A549 (cell line): ENCODE measurements around the gene PFKFB4. TPM values are rescaled to one million over a fixed set of nuclear protein-coding genes. Genes with fewer than 3 reads are reported as not detected.

Experiments
- ATAC-seq, 2 experiments: fragments of 200-7000 bp in 1 of 2; fragments of >200 bp in 1 of 2; cut with Nextera tagmentation in 1 of 2; cut with Tn5 transposase in 1 of 2; 3 replicates each; pipeline versions ENCODE4 v1.8.0 to v1.9.1; 2018 to 2020; ENCODE audit warnings: mild to moderate bottlenecking in 1 of 2, moderate library complexity in 1 of 2
- CTCF ChIA-PET: fragments of 300-600 bp; sonication (Branson Sonifier 250); formaldehyde crosslinking; extraction: SDS; loops from one replicate; lab custom pipeline; 2021; ENCODE audit warnings: antibody characterized with exemption, inconsistent platforms; lab: Yijun Ruan, JAX
- POLR2A ChIA-PET: fragments of 350-600 bp; formaldehyde crosslinking; extraction: SDS; loops from one replicate; lab custom pipeline; 2021; ENCODE audit warnings: antibody characterized with exemption, inconsistent platforms; lab: Yijun Ruan, JAX
- DNase-seq, 2 experiments: peaks; one replicate each; pipeline versions ENCODE4 v3.0.0 to v3.0.0-alpha.2; 2011 to 2016; ENCODE audit warnings: low read depth in 1 of 2, low spot score in 1 of 2
- FAIRE-seq: peaks from 2 replicates; lab custom pipeline; 2011; peaks lifted over from hg19 to GRCh38; lab: Jason Lieb, UNC
- H3K27ac ChIP-seq, 2 experiments: fragments of >200 bp; sonication (Bioruptor Twin); formaldehyde crosslinking; 3 replicates each; pipeline ENCODE4 v1.5.1; 2016 to 2017
- H3K4me1 ChIP-seq: fragments of >200 bp; sonication (Bioruptor Twin); formaldehyde crosslinking; 3 replicates; pipeline ENCODE4 v1.6.1; 2016
- H3K4me2 ChIP-seq: fragments of >200 bp; sonication (Bioruptor Twin); formaldehyde crosslinking; 3 replicates; pipeline ENCODE4 v1.6.1; 2016
- H3K4me3 ChIP-seq: fragments of >200 bp; sonication (Bioruptor Twin); formaldehyde crosslinking; 3 replicates; pipeline ENCODE4 v1.5.1; 2016
- H3K9me3 ChIP-seq: fragments of >200 bp; sonication (Bioruptor Twin); formaldehyde crosslinking; 3 replicates; pipeline ENCODE4 v1.6.1; 2016
- BHLHE40 ChIP-seq: IDR thresholded peaks from 2 replicates; pipeline ENCODE4 v1.6.1; 2012; ENCODE audit warnings: low read depth, low read length, inconsistent platforms
- CEBPB ChIP-seq, 2 experiments: fragments of >200 bp in 1 of 2; sonication (Bioruptor Twin) in 1 of 2; formaldehyde crosslinking in 1 of 2; IDR thresholded peaks; 2 replicates each; pipeline ENCODE4 v1.6.1; 2012 to 2016
- CHD2 ChIP-seq: fragments of 150-350 bp; IDR thresholded peaks from 2 replicates; pipeline ENCODE4 v1.6.1; 2014; ENCODE audit warnings: low read length; ENCODE audit not compliant: partially characterized antibody
- CTCF ChIP-seq: fragments of >200 bp; sonication (Bioruptor Twin); formaldehyde crosslinking; IDR thresholded peaks from 3 replicates; pipeline ENCODE4 v1.5.1; 2016
- E2F6 ChIP-seq: IDR thresholded peaks from 2 replicates; pipeline ENCODE4 v1.6.1; 2012; ENCODE audit warnings: low read depth, borderline replicate concordance
- EHF ChIP-seq: fragments of 250-450 bp; sonication (Bioruptor Pico); IDR thresholded peaks from 2 replicates; pipeline ENCODE4 v1.5.0; 2020; ENCODE audit warnings: mild to moderate bottlenecking
- FOSB ChIP-seq: fragments of 250-450 bp; sonication (Bioruptor Pico); IDR thresholded peaks from 2 replicates; pipeline ENCODE4 v1.5.0; 2020; ENCODE audit warnings: mild to moderate bottlenecking, moderate library complexity
- FOSL2 ChIP-seq, 2 experiments: fragments of 450-650 bp in 1 of 2; fragments of >200 bp in 1 of 2; sonication (Bioruptor Twin) in 1 of 2; formaldehyde crosslinking; IDR thresholded peaks; 2 replicates each; pipeline versions ENCODE4 v1.5.0 to v1.6.1; 2016 to 2020; ENCODE audit warnings: mild to moderate bottlenecking in 1 of 2, moderate library complexity in 1 of 2
- HMGXB4 ChIP-seq: fragments of 250-450 bp; sonication (Bioruptor Pico); IDR thresholded peaks from 2 replicates; pipeline ENCODE4 v1.5.0; 2021; ENCODE audit warnings: mild to moderate bottlenecking, moderate library complexity, borderline replicate concordance
- HOXB13 ChIP-seq: fragments of 250-450 bp; sonication (Bioruptor Pico); IDR thresholded peaks from 2 replicates; pipeline ENCODE4 v1.5.0; 2020; ENCODE audit warnings: low read depth, mild to moderate bottlenecking, moderate library complexity
- HOXB5 ChIP-seq: fragments of 250-450 bp; sonication (Bioruptor Pico); IDR thresholded peaks from 2 replicates; pipeline ENCODE4 v1.5.0; 2020; ENCODE audit warnings: mild to moderate bottlenecking, moderate library complexity
- JUNB ChIP-seq: fragments of >200 bp; sonication (Bioruptor Twin); formaldehyde crosslinking; IDR thresholded peaks from 2 replicates; pipeline ENCODE4 v1.6.1; 2016
- NFE2L2 ChIP-seq: fragments of 150-350 bp; conservative IDR thresholded peaks from 2 replicates; pipeline ENCODE4 v1.6.1; 2014; ENCODE audit warnings: low read length
- NR3C1 ChIP-seq: fragments of >200 bp; sonication (Bioruptor Twin); formaldehyde crosslinking; IDR thresholded peaks from 3 replicates; pipeline ENCODE4 v1.6.1; 2017
- PHF8 ChIP-seq: fragments of 200-600 bp; sonication (generic); IDR thresholded peaks from 2 replicates; pipeline ENCODE4 v1.6.1; 2016; ENCODE audit warnings: low read depth, mild to moderate bottlenecking, antibody characterized with exemption, moderate library complexity, borderline replicate concordance
- POLR2A ChIP-seq: IDR thresholded peaks from 2 replicates; pipeline ENCODE4 v1.6.1; 2012; ENCODE audit warnings: mild to moderate bottlenecking, low read length
- POLR2AphosphoS2 ChIP-seq: conservative IDR thresholded peaks from 2 replicates; pipeline ENCODE4 v1.6.1; 2012; ENCODE audit warnings: low read length, improper control_type of control experiment, inconsistent platforms
- RAD21 ChIP-seq, 2 experiments: fragments of >200 bp in 1 of 2; sonication (Bioruptor Twin) in 1 of 2; formaldehyde crosslinking in 1 of 2; IDR thresholded peaks in 1 of 2; conservative IDR thresholded peaks in 1 of 2; 2 replicates in 1 of 2; 3 replicates in 1 of 2; pipeline ENCODE4 v1.6.1; 2012 to 2018; ENCODE audit warnings: inconsistent platforms in 1 of 2
- REST ChIP-seq: fragments of 200-600 bp; sonication (generic); IDR thresholded peaks from 2 replicates; pipeline ENCODE4 v1.6.1; 2016; ENCODE audit warnings: antibody characterized with exemption, mild to moderate bottlenecking, moderate library complexity
- SMC3 ChIP-seq: fragments of >200 bp; sonication (Bioruptor Twin); formaldehyde crosslinking; IDR thresholded peaks from 3 replicates; pipeline ENCODE4 v1.6.1; 2018; ENCODE audit warnings: inconsistent platforms
- TP53 ChIP-seq: fragments of 250-450 bp; sonication (Bioruptor Pico); IDR thresholded peaks from 2 replicates; pipeline ENCODE4 v1.5.0; 2021; ENCODE audit warnings: mild to moderate bottlenecking, moderate library complexity
- ZNF302 ChIP-seq: fragments of 250-450 bp; sonication (Bioruptor Pico); IDR thresholded peaks from 2 replicates; pipeline ENCODE4 v1.9.0; 2021; ENCODE audit warnings: inconsistent platforms, mild to moderate bottlenecking, moderate library complexity
- WGBS: methylation state at CpG from one replicate; pipeline ENCODE4 v1.1.6; 2017; ENCODE audit errors: missing lambda C conversion rate; 5-methylcytosine and 5-hydroxymethylcytosine counted together
- polyA plus RNA-seq, 4 experiments: library from polyadenylated mRNA; depleted of rRNA in 3 of 4; stranded (reverse); fragments of >200 nt; fragmentation: RNase III in 1 of 4; extraction: RNeasy Plus Mini Kit Qiagen cat#74134 plus additional on column Dnase treatment in 1 of 4; gene quantifications; 2 replicates in 3 of 4; 3 replicates in 1 of 4; pipeline ENCODE4 v1.2.3, GENCODE V29; 2011 to 2017

PFKFB4 gene
- polyA plus RNA-seq, 2 of the 4 experiments (the other 2 are of a cell fraction) = 8.4 to 20.9 TPM

GRCh38 chr3:48564667-48565066 is 8.1 kb upstream of the PFKFB4 start:
- ATAC-seq (no peak), FAIRE-seq (no peak), DNase-seq (no peak)
- TF ChIP-seq PHF8 (no peak), FOSL2 (IDR thresholded peaks at IDR 0.05) (no peak), FOSL2 (CRISPR knock-in tag; IDR thresholded peaks at IDR 0.05) (no peak), E2F6 (no peak), NFE2L2 (no peak), CEBPB (IDR thresholded peaks at IDR 0.05) (no peak), HOXB13 (no peak), ZNF302 (CRISPR knock-in tag) (no peak), HOXB5 (CRISPR knock-in tag) (no peak), CHD2 (no peak), RAD21 (conservative IDR thresholded peaks at IDR 0.05 in 1 of 2, IDR thresholded peaks at IDR 0.05 in 1 of 2) (no peak), FOSB (CRISPR knock-in tag) (no peak), POLR2AphosphoS2 (no peak), TP53 (CRISPR knock-in tag) (no peak), REST (no peak), EHF (CRISPR knock-in tag) (no peak)
- CTCF ChIA-PET = interaction anchor here (1.0 to 1.6 kb wide), 4 partner anchors 33 to 121 kb away, joined by 3 to 5 read pairs (median 4); partner anchors contain the start of gene NCKIPSD
- POLR2A ChIA-PET = no interaction called here
- no peaks in the 10 kb centered on the region for H3K9me3 ChIP-seq
- peaks cover 89% of the 10 kb centered on the region for H3K4me1 ChIP-seq
- peak overlapping the region; percentile 35 to 89; a peak in 5 of 6 replicates for H3K27ac ChIP-seq
- H3K4me2 ChIP-seq = peak overlapping the region; percentile 22; the same call in 2 of the 3 replicates
- no peak overlapping the region for H3K4me3 ChIP-seq
- 88% methylated on average over 8 of the region's 11 CpGs for WGBS

GRCh38 chr3:48564022-48564421 is 7.4 kb upstream of the PFKFB4 start:
- peak; percentile 20; the same call in 1 of the 2 replicates for TF ChIP-seq BHLHE40
- TF ChIP-seq POLR2A = no peak
- TF ChIP-seq FOSL2 (IDR thresholded peaks at IDR 0.05) = no peak; the same call in 1 of the 2 replicates
- peak; percentile 72 for TF ChIP-seq FOSL2 (CRISPR knock-in tag; IDR thresholded peaks at IDR 0.05)
- H3K27ac ChIP-seq = peak overlapping the region; percentile 60 to 89; a peak in 5 of 6 replicates
- ATAC-seq (peak in 1 of 2 experiments; percentile 7; a peak in 1 of 6 replicates), DNase-seq (peak; percentile 52 to 56), FAIRE-seq (no peak)
- no CpG with 5 or more reads among the region's 10 CpGs for WGBS
- H3K4me3 ChIP-seq = no peak overlapping the region
- H3K4me1 ChIP-seq = peaks cover 92% of the 10 kb centered on the region
- ChIA-PET POLR2A (interaction anchor here (0.6 kb wide), 1 partner anchor 8 kb away, joined by 4 read pairs; no protein-coding TSS in a partner anchor), CTCF (interaction anchor here (0.6 to 1.6 kb wide), 7 partner anchors 15 to 458 kb away, joined by 3 to 7 read pairs (median 4); partner anchors contain the start of genes NDUFAF3 and SLC26A6)
- peak overlapping the region; percentile 22 for H3K4me2 ChIP-seq
- H3K9me3 ChIP-seq = no peaks in the 10 kb centered on the region

- CTCF ChIA-PET = interaction anchor here (0.6 to 1.6 kb wide), 6 partner anchors 15 to 459 kb away, joined by 3 to 7 read pairs (median 4); partner anchors contain the start of genes NDUFAF3 and SLC26A6
- H3K4me3 ChIP-seq = no peak within 1 kb of the TSS
- no peaks in the 10 kb centered on the region for H3K9me3 ChIP-seq
- POLR2A ChIA-PET = no interaction called here
- peak within 1 kb of the TSS; percentile 60 to 89 for H3K27ac ChIP-seq
- DNase-seq (no peak), FAIRE-seq (no peak), ATAC-seq (no peak)
- 85% methylated on average over 5 of the region's 6 CpGs for WGBS
- peaks cover 94% of the 10 kb centered on the region for H3K4me1 ChIP-seq
- H3K4me2 ChIP-seq = peak within 1 kb of the TSS; percentile 22
- TF ChIP-seq E2F6 (no peak), ZNF302 (CRISPR knock-in tag) (no peak), NFE2L2 (no peak), POLR2A (no peak), CTCF (no peak), TP53 (CRISPR knock-in tag) (no peak), JUNB (no peak), NR3C1 (no peak), SMC3 (no peak), HMGXB4 (no peak), CHD2 (no peak), POLR2AphosphoS2 (no peak; the same call in 1 of the 2 replicates), EHF (CRISPR knock-in tag) (no peak)
These were observed 6.8 kb upstream of the PFKFB4 start, which contains the start of gene UCN2 for GRCh38 chr3:48563382-48563918. Gene UCN2 (minus strand): TSS chr3:48563781. CDS start chr3:48563124, 657 bp downstream.
